GM13977 (cell line): Measurements from ENCODE around the gene CLEC4M.

ENCODE experiments used
- DNase-seq: peaks from one replicate; pipeline ENCODE4 v3.0.0; 2012; ENCODE audit warnings: low spot score
- CTCF ChIP-seq: IDR thresholded peaks from 2 replicates; pipeline ENCODE4 v1.5.1; 2012; ENCODE audit warnings: mild to moderate bottlenecking, control low read depth; ENCODE audit not compliant: insufficient read depth; ENCODE audit errors: extremely low read depth, missing control alignments
- in situ Hi-C: fragments of 300-500 bp; cut with MboI; formaldehyde crosslinking; loops from one replicate; pipeline ENCODE4 v1.12.0; 2022; ENCODE audit warnings: low sequenced_read_pairs, low pct_unique_long_range_greater_than_20kb, mixed read lengths, inconsistent platforms; ENCODE audit not compliant: unreplicated experiment

Gene CLEC4M

GRCh38 chr19:7733376-7733775 is 29.7 kb upstream of the CLEC4M start:
- DNase-seq, result no peak
- no peak for TF ChIP-seq CTCF
- in situ Hi-C loops, result no loop called here

- TF ChIP-seq CTCF, result no peak
- no peak for DNase-seq
- in situ Hi-C loops, result no loop called here
Measured at GRCh38 chr19:7734220-7735203, 28.5 kb upstream of the CLEC4M start.

- in situ Hi-C loops, result no loop called here
- DNase-seq, result no peak
- TF ChIP-seq CTCF, result no peak
Measured at GRCh38 chr19:7736148-7736547, 26.9 kb upstream of the CLEC4M start.

GRCh38 chr19:7737215-7737614 is 25.8 kb upstream of the CLEC4M start:
- in situ Hi-C loops, result no loop called here
- DNase-seq, result no peak
- TF ChIP-seq CTCF, result no peak

GRCh38 chr19:7738023-7738422 is 25.0 kb upstream of the CLEC4M start:
- TF ChIP-seq CTCF, result no peak
- no peak for DNase-seq
- in situ Hi-C loops, result no loop called here

- in situ Hi-C loops, result no loop called here
- peak; percentile 4 for TF ChIP-seq CTCF
- DNase-seq, result peak; percentile 10
Measured at GRCh38 chr19:7739211-7739755, 23.8 kb upstream of the CLEC4M start.
